SW480 (cell line): Measurements from ENCODE around the gene SLX4IP.
A peak's percentile ranks its signal among the peaks of the same experiment; 100 is the strongest.

Experiments
- DNase-seq: peaks from one replicate; pipeline ENCODE4 v3.0.0-alpha.2; 2016; ENCODE audit warnings: low spot score

The SLX4IP gene

DNA sequence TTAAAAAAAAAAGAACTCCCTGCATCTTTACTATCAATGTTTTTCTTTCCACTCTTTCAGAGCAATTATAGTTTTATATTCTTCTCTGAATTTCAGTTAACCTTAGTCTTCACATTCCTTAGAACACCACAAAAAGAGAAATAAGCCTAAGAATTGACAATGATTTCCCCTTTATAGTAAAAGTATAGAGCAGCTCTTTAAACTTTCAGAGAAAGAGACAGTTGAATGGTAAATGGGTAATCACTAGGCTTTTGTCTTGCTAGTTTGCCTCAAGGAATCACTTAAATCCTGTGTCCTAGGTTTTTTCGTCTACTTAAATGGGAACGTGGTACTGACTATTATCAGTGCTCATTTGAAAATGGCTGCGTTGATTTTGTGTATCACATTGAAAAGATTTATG, 31.8 kb downstream of the SLX4IP start:
- DNase-seq, result no peak

- no peak for DNase-seq
Observed at GRCh38 chr20:10467681-10468339, 32.7 kb downstream of the SLX4IP start.

- no peak for DNase-seq
Observed at GRCh38 chr20:10468340-10468845, 33.3 kb downstream of the SLX4IP start.

GRCh38 chr20:10469056-10469455, 34.0 kb downstream of the SLX4IP start:
- DNase-seq, result no peak

DNA sequence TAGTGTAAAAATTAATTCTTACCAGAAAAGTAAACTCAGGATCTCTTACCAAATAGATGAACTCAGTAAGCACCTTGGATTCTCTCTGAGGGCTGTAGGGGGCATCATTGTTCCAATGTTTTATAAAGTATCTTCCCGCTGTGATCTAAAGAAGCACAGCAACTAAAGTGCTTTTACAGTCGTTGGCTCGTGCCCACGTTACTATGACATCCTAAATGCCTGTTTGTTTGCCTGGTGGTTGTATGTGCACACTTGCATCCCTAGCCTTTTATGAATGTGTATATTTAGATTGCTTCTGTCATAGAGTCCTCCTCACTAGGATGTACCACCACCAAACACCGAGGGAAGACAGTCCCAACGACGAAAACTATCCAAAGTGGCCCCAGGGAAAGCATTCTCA, 34.5 kb downstream of the SLX4IP start:
- peak; percentile 73 for DNase-seq

DNA sequence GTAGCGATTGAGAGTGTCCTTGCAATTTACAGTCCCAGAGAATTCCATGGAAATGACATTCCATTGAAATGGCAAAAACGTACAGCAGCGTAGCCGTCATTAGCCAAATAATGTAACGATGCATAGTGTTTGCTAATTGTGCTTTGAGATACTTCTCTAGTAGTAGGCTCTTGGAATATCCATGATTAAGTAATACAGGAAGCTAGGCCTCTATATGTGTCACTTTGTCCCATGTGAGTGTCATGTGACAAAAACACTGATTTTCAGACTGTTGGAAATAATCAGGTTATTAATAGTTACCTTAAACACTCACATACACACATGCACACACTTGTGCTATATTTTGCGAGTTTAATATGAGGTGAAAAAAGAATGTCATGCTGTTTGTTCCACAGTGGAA, 35.2 kb downstream of the SLX4IP start:
- DNase-seq, result no peak

DNA sequence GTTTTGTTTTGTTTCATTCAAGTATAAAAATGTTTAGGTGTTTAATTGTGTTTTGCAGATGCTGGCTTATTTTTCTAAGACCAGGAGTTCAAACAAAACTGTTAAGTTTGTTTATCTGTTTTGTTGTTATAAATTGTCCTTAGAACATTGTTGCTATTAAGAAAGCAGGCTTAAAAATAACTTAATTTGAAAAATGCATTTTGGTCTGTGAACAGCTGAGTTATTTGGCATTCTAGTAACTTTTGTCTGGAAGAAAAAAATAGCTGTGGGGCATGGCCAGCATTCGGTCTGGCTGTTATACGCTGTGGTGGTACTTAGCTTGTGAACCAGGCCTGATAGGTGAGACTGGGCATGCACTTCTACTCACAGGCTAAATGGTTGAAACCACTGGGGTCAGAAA, 37.8 kb downstream of the SLX4IP start:
- no peak for DNase-seq

DNA sequence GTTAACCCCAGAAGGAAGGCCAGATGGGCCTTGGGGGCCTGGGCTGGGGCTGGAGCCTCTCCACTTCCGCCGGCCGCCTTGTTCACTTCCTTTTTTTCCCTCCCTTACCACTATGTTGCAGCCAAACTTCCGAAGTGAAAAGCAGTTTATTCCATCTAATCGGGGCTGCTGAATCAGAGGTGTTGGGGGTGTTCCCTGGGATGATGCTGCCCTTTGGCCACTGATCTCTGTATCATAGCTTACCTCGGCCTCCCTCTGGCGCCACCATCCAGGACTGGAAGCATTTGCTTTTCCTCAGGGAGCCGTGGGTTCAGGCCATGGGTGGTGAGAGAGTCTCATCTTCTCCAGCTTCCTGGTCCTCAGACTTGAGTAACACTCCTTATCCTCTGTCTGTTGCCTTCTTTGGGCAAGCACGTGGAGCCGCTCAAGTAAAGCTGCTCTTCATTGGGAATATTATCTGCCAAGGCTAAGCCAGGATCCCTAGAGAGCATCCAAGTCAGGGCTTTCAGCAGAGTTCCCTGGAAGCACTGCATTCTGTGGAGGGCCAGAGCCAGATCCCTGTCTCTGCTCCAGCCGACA, 39.6 kb downstream of the SLX4IP start:
- DNase-seq, result no peak

DNA sequence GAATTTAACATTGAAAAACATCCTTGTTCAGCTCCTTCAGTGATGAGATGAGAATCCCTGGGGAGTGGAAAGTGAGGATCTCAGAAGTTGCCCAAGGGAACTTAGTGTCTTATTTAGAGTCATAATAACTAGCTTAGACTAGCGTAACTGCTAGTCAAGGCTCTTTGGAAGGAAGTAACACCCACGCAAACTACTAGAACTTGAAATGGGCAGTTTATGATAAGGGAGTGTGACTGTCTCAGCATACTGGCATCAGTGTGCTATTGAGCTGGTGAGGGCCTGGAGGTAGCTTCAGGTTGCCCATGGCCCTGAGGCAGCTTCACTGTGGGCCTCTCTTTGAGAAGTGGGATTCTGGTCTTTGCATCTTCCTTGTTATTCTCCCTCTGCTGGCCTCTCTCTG, 40.1 kb downstream of the SLX4IP start:
- DNase-seq, result no peak

- no peak for DNase-seq
Observed at GRCh38 chr20:10476319-10476724, 41.2 kb downstream of the SLX4IP start.

GRCh38 chr20:10478205-10478604, 43.1 kb downstream of the SLX4IP start:
- no peak for DNase-seq

- DNase-seq, result no peak
Observed at GRCh38 chr20:10478930-10479329, 43.8 kb downstream of the SLX4IP start.

GRCh38 chr20:10481676-10482075, 46.6 kb downstream of the SLX4IP start:
- no peak for DNase-seq

DNA sequence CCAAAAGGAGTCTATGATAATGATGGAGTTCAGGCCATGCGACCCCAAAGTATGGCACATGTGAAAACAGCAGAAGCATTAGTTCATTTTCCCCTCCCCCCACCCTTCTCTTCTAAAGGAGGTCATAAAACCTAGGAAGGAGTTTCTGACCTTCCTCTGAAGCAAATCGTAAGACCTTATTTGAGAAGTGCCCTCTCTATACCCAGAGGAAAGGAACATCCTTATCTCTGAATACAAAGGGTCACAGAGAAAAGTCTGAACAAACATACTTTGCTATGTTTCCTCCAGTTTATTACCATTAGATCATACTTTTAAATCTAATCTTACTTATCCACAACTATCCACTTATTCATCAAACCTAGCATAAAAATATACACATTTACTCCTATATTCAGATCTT, 48.6 kb downstream of the SLX4IP start:
- DNase-seq, result no peak

DNA sequence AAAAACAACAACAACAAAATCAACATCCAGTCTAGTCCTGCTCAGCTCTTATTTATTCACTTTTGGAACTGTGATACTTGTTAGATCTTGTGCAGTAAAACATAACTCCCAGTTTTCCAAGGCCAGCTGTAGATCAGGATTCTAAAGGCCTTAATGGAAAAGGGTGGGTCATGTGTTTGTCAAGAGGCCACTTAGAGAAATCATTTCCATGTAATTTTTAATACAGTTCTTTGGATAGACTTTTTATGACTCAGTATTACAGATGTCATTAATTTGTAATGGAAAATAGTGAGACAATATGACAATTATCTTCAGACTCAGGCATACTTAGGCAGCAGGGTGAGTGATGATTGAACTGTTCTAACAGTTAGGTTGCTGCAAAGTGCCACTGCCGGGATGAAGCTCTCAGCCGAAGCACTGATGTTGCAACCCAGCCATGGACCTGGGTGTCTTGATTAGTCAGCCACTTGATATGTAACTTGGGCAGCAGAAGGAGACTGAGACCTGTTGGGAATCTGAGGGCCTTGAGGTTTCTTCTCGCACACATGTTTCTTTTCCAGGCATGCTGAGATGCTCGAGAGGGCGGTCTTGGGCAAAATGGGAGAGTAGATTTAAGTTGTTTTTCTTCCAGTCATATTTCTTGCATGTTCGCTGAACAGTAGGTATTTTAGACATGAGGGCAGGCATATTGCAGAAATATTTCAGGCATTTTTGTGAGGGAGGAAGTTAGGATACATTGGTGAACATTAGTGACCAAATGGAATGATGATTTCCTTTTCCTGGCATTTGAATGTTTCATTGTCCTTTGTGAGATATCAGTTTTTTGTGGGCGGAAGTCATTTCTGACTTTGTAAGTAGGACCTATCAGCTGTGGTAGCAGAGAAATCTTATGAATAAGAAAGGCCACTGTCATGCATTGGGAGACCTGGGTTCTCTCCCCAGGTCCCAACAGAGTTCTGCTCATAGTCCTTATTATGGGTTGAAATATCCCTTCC, 52.3 kb downstream of the SLX4IP start:
- DNase-seq, result no peak

DNA sequence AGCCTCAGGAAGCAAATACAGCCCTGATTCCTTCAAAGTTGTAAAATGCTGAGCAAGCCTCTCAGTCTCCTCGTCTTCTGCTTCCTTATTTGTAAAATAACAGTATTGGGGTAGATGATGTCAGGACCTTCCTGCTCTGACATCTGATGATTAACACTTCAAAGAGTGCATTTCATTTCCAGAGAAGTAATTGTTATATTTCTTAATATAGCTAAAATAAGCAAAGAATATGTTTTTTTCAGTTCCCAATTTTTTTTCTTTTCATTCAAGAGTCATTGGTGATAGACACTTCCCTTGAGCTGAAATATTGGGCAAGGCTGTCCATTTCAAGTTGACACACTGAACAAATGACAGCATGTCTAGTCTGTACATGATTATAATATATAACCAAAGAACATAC, 53.4 kb downstream of the SLX4IP start:
- DNase-seq, result no peak

GRCh38 chr20:10489853-10490252, 54.7 kb downstream of the SLX4IP start:
- DNase-seq, result no peak

DNA sequence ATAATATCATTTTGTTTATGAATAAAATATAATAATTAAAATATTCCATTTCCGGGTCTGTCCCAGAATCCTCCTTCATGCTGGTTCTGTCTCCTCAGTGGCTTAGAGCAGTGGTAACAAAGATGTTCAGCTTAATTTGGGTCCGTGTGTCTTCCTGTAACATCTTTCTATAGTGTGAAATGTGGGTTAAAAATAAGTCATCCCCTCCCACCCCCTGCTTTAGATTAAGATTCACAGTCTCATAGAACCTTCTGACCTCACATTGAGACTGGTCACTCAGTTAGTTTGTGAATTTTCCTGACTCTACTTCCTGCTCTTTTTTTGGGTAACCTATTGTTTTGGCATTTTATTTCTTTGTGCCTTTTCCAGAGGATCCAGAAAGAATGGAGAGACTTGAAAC, 55.2 kb downstream of the SLX4IP start:
- no peak for DNase-seq

DNA sequence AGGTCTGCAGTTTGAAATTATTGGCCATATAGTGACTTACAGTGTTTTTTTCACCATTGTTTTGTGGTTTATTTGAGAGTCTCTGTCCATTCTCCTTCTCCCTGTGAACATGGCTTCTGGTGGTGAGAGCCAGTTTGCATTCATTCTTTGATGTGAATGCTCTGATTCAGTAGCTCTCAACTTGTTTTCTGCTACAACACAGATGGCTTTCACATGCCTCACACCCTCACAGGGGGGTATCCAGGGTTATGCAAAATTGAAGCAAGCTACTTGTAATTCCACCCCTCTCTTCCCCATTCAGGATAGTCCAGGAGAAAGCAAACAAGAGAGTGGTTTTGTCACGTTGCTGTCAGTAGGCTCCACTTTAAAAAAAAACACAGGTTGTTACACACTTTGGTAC, 55.6 kb downstream of the SLX4IP start:
- no peak for DNase-seq

DNA sequence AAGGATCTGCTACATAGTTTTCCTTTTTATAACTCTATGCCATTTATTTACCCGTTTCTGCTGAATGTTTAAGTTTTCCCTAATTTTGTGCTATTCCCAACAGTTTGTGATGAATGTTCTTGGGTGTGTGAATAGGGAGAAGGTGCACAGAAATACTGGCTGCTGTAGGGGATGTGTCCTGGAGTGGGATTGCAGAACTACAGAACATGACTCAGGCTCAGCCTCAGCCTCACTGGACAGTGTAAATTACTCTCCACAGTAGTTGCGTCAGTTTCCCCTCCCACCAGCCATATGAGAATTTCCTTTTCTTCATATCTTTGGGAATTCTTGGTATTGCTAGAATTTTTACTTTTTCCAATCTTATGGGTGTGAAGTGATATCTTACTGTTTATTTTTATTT, 57.0 kb downstream of the SLX4IP start:
- DNase-seq, result no peak

- DNase-seq, result no peak
Observed at GRCh38 chr20:10492844-10493243, 57.7 kb downstream of the SLX4IP start.

- DNase-seq, result no peak
Observed at GRCh38 chr20:10495173-10495572, 60.1 kb downstream of the SLX4IP start.

GRCh38 chr20:10496465-10496864, 61.4 kb downstream of the SLX4IP start:
- no peak for DNase-seq
